Gastrocnemius medialis (tissue), 4 donors: Measurements from ENCODE around the gene DNM1.

Experiments
- CTCF ChIP-seq, 5 experiments: fragments of 450-650 bp in 3 of 5; fragments of 200-600 bp in 2 of 5; sonication (generic) in 2 of 5; IDR thresholded peaks in 4 of 5; conservative IDR thresholded peaks in 1 of 5; 1 replicate in 4 of 5; 2 replicates in 1 of 5; pipeline ENCODE4 v1.5.1; 2016 to 2019; ENCODE audit warnings: antibody characterized with exemption in 5 of 5, mild to moderate bottlenecking in 3 of 5, moderate library complexity in 3 of 5
- POLR2A ChIP-seq, 2 donors: fragments of 450-650 bp; IDR thresholded peaks; one replicate each; pipeline ENCODE4 v1.6.1; 2017; ENCODE audit warnings: antibody characterized with exemption in 2 of 2, mild to moderate bottlenecking in 2 of 2, moderate library complexity in 2 of 2

GRCh38 chr9:128208386-128208785 is 5.2 kb downstream of the DNM1 start:
- TF ChIP-seq CTCF (IDR thresholded peaks at IDR 0.05 in 4 of 5, conservative IDR thresholded peaks at IDR 0.05 in 1 of 5) (no peak), POLR2A (IDR thresholded peaks at IDR 0.05) (no peak)
